Occipital lobe (tissue), 2 donors: ENCODE results near the gene TTLL11. TPM values are rescaled to one million over a fixed set of nuclear protein-coding genes. Genes with fewer than 3 reads are reported as not detected.

ENCODE experiments used
- DNase-seq: peaks from one replicate; lab custom pipeline; 2025; lab: John Stamatoyannopoulos, UW
- total RNA-seq: library from RNA; depleted of rRNA; stranded (reverse); fragments of >200 nt; gene quantifications from one replicate; pipeline ENCODE4 v1.2.3, GENCODE V29; 2014

Gene TTLL11
- total RNA-seq, 1 donor from 2014 or later, result 26.8 TPM

- DNase-seq, result no peak
Observed at GRCh38 chr9:122051351-122052321, 41.5 kb downstream of the TTLL11 start.

GRCh38 chr9:122050167-122050566 is 42.9 kb downstream of the TTLL11 start:
- no peak for DNase-seq

DNA sequence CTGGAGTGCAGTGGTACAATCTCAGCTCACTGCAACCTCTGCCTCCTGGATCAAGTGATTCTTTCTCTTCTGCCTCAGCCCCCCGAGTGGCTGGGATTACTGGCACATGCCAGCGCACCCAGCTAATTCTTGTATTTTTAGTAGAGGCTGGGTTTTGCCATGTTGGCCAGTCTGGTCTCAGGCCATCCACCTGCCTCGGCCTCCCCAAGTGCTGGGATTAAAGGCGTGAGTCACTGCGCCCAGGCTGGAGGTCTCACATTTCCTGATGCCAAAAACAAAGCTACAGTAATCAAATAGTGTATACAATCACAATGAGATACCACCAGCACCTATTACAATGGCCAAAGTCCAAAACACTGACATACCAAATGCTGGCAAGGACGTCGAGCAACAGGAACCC is 51.1 kb downstream of the TTLL11 start:
- no peak for DNase-seq

DNA sequence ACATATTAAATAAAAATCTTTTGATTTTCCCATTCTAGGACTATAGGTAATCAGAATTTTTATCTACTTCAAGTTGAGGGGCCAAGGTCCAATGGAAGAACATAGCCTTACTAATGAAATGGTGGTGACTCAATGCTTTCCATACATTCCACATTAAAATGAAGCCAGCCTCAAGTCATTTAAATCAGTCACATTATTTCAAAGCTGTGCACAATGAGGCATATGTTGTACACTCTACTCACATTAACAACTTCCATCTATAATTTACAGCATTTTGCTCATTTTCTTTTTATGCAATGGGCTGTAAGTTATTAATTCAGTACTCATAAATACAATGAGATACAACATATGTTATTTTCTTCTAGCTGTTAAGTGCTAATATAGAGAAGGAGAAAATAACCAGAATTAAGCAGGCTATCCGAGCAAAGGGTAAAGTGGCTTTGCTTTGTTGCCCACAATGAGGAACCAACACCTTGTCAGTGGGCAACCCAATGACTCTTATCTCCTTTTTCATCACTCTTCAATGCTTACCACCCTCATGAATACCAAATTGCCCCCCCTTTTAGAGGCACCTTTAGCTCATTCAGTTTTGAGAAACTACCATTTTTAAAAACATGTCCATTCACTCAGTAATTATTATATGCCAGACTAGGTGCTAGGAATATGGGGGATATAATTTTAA is 52.4 kb downstream of the TTLL11 start:
- no peak for DNase-seq

DNA sequence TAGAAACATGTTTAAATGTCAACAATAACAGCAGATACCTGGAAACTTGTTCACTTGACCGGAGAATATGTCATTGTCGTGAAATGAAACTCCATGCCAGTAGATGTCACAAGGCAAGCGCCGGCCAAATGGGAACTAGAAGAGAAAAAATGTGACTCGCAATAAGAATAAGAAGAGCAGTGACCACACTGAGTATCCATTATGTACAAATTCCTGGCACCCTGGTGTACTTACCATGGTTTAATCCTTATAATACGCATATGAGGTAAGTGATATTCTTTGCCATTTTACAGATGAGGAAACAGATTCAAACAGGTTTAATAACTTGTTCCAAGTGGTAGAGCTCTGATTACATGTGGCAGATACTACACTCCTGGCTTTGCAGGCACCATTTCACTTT is 53.9 kb downstream of the TTLL11 start:
- no peak for DNase-seq

DNA sequence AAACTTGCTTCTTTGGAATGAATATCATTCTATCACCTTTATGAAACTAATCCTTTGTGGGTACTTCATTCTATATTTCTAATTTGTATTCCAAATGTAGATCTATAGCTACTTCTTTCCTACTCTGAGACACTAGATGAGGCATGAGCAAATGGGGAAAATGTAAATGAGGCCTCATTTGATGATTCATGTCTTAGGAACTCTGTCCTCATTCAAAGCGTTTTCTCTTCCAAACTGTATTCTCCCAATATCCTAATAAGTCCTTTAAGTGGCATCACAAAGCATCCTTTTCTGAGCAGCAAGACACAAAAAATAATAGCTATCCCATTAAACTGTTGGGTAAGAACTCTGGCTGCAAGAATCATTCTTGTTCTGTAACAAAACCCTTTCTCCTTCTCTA is 56.1 kb downstream of the TTLL11 start:
- DNase-seq, result no peak

DNA sequence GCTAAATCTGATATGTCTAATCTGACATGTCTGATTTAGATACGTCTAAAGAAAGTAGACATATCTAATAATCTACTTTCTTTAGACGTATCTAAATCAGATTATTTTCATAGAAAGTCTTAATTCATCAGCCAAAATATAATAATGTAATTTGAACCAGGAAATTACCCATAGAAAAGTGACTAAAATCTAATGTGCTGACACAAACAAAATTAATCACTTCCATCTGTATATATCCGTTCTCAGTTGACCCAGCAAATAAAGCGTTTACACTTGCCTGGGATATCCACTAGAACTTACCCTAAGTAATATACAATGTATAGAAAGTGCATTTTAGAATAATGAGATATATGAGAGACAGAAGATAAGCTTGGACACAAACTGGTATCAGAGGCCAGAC is 56.7 kb downstream of the TTLL11 start:
- DNase-seq, result no peak

DNA sequence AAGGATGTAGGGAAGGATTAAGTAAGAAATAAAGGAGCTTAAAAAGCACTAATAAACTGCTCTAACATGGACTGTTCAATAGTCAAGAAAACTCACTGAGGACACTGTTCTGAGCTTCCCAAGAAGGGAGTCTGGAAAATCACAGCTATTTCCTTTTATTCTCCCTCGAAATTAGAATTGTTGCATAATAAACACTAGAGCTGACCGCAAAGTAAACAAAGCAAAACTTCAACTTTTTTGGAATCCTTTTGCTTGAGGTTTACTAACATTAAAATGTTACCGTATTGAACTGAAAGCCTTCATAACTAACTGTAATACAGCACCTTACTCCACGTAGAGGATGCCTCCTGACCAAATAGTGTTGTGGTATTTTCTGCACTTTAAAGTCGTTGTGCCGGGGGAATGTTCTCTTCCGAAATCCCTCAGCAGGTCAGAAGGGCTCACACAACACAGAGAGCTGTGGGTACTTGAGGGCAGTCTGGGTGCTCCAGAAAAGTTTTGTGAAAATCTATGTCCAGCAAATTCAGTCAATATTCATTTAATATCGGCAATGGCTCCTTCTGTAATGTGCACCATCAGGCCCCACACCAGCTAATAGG is 59.2 kb downstream of the TTLL11 start:
- no peak for DNase-seq

GRCh38 chr9:122032346-122032745 is 60.8 kb downstream of the TTLL11 start:
- no peak for DNase-seq

- no peak for DNase-seq
Observed at GRCh38 chr9:122031776-122032175, 61.3 kb downstream of the TTLL11 start.

- no peak for DNase-seq
Observed at GRCh38 chr9:122031157-122031556, 62.0 kb downstream of the TTLL11 start.

DNA sequence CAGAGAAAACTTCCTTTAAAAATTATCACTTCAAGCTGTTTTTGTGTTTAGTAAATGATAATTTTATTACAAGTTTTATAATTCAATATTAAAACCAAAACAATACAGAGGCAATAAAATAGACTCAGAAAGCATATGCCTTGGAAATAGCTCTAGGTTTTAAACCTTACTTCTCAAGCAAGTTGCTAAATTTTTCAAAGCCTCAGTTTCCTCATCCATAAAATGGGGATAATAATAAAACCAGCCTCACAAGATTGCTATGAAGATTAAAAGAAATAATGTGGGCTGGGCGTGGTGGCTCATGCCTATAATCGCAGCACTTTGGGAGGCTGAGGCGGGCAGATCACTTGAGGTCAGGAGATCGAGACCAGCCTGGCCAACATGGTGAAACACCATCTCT is 62.8 kb downstream of the TTLL11 start:
- no peak for DNase-seq

GRCh38 chr9:122029898-122030297 is 63.2 kb downstream of the TTLL11 start:
- no peak for DNase-seq

DNA sequence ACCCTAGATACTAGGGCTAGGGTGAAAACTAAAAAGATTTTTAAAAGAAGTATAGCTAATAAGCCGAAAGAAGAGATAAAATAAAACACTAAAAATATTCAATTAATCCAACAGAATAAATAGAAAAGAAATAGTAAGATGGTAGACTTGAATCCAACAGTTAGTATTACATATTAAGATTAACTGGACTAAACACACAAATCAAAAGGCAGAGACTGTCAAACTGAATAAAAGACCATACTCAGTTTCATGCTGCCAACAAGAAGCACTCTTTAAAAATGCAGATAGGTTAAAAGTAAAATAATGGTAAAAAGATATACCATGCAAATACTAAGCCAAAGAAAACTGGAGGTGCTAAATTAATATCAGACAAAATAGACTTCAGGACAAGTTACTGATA is 65.0 kb downstream of the TTLL11 start:
- no peak for DNase-seq

DNA sequence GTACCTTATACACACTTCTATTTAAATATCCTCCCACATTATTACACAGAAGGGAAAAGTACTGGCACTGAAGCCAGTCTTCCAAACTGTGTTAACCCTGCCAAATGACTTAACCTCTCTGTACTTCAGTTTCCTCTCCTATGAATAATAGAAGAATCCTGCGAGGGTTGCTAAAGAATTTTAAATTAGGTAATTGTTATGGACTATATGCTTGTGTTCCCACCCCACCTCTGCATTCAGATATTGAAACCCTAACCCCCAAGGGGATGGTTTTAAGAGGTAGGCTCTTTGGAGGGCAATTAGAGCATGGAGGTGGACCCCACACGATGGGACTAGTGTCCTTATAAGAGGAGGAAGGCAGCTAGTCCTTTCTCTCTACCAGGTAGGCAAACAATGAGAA is 72.7 kb downstream of the TTLL11 start:
- DNase-seq, result no peak

DNA sequence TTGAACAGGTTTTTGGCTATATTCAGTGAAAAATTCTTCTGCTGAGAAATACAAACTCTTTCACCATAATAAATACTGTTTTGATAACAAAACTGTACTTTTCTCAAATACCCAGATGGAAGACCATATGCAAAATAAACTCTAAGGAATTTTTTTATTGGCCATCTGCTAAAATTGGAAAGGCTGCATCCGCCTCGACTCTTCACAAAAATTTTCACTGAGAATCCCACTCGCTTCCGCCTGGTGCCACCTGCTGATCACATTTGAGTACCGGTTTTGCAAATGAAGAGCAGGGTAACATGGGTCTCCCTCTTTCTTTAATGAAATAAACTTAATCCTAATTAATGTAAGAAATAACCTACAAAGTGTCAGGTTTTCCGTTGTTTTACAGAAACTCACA is 76.4 kb downstream of the TTLL11 start:
- DNase-seq, result no peak

DNA sequence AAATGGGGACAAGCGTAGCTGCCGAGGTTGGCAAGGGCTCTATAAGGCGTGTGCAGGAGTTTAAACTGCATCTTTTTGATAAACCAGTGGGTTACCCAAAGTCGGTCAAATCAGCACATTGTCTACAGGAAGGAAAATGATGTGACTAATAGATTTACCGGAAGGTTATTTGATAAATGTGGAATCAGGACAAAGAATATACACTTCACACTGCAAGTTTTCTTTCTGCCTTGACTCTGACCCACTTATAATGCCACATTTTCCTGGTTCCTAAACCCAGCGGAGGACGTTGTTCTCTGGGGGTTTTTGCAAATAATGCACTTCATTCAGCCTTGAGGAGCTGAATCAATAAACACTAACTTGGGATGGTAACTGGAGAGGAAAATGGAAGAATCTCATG is 76.8 kb downstream of the TTLL11 start:
- DNase-seq, result no peak

DNA sequence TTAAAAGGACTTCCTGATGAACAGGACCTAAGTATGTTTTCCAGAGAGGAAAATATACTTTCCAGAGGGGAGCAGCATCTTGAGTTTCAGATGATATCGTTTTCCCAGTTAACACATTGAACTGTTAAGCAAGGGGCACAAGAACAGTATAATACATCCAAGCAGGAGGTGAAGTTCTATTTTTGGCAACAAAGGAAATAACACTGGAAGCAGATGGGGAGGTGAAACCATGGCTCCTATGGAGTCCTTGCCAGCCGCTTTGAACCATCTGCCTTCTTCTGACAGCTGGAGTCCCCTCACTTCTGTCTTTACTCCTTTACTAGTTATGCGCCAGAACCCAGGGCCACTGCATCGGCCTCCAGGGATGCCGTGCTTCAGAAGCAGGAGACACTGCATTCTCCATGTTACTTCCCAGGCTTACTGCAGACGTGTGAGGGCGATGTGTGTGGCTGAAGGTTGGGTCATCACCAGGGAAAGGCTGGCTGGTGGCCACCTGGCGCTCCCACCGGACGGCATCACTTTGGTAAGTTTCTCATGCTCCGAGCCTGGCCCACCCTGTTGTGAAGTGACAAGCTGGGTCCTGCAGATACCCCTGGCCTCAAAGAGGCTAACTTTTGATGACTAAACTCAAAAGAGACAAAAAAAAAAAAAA is 77.8 kb downstream of the TTLL11 start:
- DNase-seq, result no peak

DNA sequence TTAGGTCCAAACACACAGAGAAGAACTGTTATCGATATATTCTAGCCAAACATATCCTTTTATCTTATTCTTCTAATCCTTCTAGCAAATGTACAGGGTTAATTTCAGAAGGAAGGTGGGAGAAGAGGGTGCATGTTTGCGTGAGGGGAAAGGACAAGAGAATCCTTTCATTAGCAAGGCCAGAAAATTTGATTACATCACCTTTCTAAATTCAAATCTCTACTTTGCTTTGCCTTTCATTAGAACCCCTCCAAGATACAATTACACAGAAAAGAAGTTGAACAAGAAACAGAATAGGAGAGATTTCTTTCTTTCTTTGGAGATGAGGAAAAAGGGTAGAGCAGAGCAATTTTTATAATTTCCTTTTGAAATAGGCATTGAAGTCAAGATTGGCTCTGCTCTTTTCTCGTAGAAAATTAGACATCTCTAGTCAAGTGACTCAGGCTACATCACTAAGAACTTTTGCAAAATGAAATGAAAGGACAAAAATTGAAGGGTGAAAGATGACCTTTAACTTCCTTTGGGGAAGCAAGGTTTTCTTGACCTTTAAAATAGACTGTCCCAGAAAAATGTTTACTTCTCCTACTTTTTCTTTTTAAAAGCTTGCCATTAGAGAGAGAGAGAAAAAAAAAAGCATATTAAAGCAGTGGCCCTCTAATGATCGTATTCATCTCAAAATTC is 81.2 kb downstream of the TTLL11 start:
- no peak for DNase-seq

- no peak for DNase-seq
Observed at GRCh38 chr9:122008559-122008958, 84.5 kb downstream of the TTLL11 start.

GRCh38 chr9:122007837-122008236 is 85.3 kb downstream of the TTLL11 start:
- no peak for DNase-seq
